NCI-H510A (cell line): Measurements from ENCODE around the gene NUP93.

Experiments
- DNase-seq: peaks from one replicate; lab custom pipeline; 2025; lab: John Stamatoyannopoulos, UW

The NUP93 gene

DNA sequence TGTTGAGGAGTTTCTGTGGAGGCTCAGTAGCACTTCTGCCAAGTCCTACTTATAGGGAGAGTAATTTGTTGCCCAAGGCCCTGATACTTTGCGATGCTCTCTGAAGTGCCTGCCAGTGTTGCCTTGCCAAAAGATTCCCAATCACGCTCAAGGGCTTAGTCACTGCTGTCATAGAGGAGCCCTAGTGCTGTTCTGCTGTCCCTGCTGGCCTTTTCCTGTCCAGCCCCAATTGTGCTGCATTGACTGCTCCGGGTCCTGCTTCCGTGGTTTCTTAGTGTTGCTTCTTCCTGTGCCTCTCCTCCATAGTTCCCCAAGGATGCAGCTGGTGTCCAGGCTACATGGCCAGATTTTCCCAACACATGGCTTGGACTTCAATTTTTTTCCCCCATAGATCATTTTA lies 13.9 kb downstream of the NUP93 start:
- DNase-seq, result no peak

DNA sequence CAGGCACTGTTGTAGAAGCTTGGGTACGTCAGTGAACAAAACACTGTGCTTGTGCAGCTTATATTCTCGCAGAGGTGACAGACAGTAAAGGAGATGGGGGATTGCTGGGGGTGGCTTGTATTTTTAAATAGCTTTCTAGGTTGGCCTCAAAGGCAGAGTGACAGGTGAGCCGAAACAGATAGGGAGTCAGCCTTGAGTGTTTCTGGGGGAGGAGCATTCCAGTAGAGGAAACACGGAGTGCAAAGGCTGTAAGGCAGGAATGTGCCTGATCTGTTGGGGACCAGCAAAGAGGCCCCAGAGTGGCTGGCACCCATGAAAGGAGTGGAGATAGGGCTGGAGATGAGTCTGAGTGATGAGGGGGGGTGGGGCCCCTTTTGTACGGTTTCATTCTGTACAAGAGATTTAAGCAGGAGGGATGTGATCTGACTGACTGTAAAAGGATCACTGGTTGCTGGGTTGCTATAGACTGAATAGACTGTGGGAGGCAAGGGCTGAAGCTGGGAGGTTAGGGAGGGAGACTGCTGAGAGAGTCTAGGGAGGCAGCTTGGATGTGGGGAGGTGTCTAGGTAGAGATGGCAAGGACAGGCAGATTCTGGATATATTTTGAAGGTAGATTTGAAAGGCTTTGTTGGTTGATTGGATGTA lies 15.2 kb downstream of the NUP93 start:
- DNase-seq, result no peak

DNA sequence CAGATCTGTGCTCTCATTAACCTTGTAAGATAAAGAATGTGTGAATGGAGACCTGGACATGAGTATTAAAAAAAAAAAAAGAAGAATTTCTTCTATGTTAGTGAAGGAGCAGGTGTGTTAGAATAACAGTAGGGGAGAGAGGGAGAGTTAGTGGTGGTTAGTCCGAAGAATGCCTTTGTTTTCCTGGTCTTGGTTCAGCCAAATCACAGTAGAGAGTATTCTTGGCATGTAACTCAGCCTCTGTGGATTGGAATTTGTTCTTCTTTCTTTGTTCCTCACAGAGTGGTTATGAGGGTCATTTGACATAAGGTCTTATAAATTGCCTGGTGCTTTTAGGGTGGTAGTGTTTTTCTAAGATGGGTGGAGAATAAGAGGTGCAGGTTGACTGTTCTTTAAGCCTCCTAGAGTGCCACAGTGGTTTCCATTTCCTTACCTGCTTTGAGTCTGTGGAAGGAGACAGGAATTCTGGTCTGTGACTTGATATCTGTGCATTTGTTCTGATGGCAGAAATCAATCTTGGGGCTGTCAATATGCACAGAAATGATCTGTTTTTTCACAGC lies 17.6 kb downstream of the NUP93 start:
- no peak for DNase-seq

DNA sequence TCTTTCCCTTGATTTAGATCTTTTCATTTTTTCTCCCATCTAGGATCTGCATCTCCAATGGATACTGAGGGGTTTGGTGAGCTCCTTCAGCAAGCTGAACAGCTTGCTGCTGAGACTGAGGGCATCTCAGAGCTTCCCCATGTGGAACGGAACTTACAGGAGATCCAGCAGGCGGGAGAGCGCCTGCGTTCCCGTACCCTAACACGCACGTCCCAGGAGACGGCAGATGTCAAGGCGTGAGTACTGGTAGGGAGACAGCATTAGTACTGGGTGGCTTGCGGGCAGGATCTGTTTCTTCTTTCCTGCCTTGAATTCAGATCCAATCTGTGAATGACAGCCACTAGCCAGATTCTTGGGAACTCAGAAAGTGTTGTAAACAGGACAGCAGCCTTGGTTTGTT lies 18.3 kb downstream of the NUP93 start:
- no peak for DNase-seq

DNA sequence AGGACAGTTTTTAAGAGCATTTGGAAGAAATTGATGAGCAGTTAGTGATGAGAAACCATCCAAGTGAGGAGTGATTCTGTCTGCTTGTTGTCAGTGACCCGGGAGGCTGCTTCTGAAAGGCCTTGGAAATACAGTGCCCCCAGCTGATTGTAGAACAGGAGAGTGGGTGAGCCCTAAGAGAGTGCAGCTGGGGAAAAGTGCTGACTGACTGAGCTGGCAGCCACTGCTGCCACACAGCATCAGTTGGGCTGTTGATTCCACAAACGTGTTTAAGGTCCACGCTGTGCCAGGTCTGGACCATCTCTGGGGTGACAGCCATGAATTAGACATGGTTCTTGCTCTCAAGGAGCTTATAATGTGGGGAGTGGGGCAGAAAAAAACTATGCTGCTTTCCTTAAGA lies 18.9 kb downstream of the NUP93 start:
- DNase-seq, result no peak

DNA sequence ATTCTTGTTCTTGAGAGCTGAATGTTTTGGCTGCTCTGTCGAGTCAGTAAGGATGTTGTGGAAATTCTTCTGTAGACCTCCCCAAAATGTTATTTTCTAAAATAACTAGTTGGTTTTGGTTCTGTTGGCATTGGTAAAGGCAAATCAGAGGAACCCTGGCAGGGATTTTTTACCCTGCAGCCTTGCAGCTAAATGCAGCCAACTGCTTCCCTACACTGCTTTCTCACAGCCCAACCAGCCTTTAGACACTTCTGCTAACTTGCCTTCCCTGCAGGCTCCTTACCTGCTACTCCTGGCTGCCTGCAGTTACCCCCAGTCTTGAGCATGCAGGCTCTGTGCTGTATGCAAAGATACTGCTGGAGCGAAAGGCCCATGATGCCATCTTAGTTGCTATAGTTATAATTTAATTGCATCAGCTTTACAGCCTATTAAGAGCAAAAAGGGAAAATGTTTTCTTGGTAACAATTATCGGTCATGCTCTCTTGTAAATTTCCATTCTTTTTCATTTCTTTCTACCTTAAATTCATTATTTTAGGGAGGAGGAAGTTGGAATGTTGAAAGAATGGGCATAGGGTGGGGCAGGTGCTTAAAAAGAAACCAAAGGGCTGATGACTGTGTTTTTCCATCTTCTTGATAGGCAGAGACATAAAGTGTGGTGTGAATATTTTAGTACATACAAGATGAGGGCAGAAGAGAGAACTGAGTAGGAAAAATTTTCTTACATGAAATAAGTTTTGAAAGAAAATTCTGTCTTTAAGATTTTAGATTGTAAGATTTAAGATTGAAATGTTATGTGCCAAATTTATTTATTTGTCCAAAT lies 20.0 kb downstream of the NUP93 start:
- no peak for DNase-seq

DNA sequence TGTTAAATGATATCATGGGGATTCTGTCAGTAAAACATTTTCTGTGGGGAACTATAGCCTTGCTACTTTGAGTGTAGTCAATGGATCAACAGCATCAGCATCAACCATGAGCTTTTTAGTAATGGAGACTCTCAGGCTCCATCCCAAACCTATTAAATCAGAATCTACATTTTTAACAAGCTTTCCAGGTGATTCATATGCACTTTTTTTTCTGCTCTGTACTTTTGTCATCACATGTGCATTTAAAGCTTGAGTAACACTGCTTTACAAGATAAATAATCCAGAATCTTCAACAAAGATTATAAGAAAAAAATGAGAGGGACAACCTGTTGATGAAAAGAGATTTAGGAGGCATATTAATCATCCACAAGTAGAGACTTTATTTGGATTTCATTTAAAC lies 23.5 kb downstream of the NUP93 start:
- no peak for DNase-seq

DNA sequence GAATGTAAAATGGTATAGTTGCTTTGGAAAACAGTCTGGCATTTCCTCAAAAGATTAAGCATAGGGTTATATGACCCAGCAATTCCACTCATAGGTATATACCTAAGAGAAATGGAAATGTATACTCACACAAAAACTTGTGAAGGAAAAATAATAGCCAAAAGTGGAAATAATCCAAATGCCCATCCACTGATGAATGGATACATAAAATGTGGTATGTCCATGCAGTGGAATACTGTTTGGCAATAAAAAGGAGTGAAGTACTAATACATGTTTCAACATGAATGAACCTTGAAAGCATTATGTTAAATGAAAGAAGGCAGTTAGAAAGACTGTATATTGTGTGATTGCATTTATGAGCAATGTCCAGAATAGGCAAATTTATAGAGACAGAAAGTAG lies 25.1 kb downstream of the NUP93 start:
- DNase-seq, result no peak

DNA sequence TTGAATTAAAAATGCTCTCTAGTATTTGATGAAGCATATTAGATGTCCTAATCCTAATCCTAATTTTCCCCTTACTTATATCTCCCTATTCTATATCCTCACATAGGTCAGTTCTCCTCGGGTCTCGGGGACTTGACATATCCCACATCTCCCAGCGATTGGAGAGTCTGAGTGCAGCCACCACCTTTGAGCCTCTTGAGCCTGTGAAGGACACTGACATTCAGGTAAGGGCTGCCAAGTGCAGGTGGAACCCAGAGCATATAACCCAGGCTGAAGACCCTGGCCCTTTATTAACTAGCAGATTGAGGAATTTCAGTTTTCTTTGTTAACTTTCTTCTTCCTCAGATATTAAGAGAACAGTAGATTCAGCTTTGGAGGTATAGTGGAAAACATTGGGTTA lies 28.5 kb downstream of the NUP93 start:
- DNase-seq, result no peak

DNA sequence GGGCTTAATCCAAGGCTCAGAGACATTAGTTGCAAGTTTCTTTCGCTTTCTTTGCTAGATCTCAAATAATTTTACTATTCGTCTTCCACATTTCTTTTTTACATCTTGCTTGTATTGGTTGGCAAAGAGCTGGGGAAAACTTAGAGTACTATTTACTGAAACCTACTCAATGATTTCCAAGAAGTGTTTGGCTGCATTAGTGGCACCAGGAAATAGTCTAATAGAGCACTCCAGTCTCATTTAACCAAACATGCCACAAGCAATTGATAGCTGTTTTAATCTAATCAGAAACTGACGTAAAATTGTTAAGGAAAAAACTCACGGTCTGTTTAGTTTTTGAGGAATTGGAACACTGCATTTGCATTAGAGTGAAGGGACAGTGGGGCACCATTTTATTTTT lies 29.0 kb downstream of the NUP93 start:
- no peak for DNase-seq

DNA sequence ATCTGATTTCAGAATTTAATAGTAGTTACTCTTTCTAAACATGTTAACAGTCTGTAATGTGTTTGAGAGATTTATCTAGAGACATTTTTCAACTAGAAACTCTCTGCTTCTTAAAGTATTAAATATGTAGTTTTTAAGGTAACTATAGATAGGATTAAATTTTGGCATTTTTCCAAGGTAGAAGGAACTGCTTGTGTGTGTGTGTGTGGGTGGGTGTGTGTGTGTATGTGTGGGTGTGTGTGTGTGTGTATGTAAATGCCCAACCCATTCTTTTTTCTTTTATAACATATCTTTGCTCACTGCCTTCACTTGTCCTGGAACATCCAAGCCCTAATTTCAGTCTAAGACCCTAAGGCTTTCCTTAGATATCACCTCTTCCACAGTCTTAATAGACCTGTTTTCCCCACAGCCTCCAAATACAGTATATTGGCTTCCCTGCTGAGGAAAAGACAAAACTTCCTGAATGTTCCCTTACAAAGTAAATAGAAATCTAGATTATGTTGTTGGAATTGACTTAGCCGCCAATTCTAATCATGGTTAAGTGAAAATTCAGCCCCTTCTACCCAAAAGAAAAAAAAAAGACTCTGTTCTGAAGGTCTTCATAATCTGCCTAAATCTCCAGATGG lies 33.5 kb downstream of the NUP93 start:
- no peak for DNase-seq

DNA sequence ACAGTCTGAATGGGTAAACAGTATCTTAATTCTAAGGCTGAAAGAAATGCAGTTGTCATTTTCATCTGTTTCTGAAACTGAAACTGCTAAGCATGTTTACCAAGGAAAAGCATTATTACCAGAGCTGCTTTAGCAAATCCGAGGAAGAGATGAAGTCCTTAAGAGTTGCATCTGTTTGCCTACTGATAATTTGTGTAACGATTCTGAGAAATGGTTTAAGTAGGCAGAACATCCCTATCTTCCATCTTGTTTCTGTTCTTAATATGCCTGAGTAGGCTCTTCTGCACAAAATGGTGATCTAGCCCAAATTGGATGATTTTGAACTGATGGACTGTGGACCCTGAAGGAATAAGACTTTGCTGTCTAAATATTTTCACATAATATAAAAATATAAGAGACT lies 34.9 kb downstream of the NUP93 start:
- no peak for DNase-seq

DNA sequence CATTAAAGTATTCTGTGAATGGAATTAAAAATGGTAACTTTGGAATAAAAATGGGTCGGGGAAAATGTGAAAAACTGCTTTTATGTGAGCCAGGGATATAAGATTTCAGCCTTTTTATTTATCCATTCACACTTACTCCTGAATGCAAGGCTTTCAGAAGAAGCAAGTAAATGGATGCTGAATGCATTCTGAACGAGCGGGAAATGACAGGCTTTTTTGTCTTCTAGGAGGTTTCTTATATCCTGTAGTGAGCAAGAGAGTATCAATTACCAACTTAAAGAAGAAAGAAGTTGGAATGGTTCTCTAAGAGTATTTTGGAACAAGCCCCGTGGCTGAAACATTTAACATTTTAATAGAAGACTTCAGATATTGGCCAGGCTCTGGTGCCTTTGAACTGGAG lies 36.0 kb downstream of the NUP93 start:
- DNase-seq, result no peak

DNA sequence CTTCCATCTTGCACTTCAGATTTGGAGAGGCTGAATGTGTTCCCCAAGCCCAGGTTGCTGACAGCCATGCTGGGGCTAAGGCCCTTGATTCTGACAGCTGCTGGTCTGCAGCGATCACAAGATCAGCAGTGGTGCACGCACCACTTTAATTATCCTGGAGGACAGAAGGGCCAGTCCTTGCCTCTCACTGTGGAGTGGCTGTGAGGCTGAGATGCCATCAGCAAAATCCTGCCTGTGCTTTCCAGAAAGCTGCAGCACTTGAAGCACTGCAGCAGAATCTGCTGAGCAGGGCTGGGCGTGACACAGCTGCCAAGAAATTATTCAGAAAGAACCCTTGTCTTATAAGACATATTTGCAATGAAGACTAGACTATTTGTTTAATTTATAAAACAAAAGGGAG lies 37.1 kb downstream of the NUP93 start:
- no peak for DNase-seq

DNA sequence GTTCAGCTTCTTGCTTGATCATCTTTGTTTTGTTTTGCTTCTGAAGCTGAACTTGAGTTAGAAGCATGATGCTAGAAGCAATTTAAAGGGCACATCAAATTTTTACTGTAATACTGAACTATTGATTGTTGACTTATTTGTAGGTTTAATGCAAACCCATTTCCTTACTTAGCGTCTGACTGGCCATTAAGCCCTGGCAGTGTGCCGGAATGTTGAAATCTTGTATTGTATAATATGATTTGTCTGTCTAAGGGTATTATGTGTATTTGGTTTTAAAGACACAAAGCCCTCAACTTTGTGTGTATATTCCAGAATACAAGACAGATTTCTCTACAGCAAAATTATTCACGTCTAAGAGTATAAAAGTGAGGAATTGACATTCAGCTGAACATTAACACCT lies 39.7 kb downstream of the NUP93 start:
- no peak for DNase-seq

DNA sequence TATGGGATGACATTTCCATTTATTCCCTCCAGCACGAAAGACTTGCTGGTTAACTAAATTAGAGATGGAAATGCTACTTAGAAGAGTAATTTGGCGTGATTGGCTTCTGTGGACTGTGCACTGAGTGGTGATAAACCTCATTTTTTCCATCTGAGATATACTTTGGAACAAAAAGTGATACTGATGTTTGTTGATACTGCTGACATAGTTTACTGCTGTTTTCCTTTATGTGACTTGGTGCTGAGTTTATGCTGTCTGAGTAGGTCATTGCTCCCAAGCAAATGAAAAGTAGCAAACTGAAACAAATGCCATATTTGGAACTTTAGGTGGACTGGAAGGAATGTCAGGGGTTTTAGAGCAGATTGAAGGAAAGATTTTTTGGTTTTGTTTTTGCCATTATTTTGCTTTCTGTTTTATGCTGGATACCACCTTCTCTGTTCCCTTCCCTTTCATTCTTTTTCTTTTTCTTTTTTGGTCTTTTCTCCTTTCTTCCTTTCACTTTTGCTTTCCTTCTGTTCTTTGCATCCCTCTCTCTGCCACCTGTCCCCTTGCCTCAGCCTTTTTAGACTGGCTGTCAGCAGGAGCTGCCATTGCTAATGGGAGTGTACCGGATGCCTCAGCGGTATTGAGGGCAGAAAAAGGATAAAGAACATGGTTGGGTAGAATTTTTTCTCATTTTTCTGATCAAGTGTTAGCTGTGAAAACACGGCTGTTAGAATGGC lies 41.8 kb downstream of the NUP93 start:
- no peak for DNase-seq

DNA sequence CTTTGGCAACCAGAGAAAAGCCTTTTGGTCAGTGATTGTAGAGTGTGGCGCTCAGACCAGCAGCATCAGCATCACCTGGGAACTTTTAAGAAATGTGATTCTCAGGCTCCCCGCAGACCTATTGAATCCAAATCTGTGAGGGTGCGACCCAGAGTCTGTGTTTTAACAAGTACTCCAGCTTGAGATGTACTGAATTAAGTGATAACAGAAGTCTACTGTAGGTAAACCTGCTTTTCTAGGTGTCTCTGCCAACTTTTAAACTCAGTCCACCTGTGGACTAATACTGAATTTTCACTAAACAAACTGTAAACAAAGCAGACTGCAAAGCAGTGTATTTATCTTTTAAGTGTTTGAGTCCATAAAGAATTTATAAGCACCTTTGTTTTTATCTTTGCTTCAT lies 43.6 kb downstream of the NUP93 start:
- no peak for DNase-seq

DNA sequence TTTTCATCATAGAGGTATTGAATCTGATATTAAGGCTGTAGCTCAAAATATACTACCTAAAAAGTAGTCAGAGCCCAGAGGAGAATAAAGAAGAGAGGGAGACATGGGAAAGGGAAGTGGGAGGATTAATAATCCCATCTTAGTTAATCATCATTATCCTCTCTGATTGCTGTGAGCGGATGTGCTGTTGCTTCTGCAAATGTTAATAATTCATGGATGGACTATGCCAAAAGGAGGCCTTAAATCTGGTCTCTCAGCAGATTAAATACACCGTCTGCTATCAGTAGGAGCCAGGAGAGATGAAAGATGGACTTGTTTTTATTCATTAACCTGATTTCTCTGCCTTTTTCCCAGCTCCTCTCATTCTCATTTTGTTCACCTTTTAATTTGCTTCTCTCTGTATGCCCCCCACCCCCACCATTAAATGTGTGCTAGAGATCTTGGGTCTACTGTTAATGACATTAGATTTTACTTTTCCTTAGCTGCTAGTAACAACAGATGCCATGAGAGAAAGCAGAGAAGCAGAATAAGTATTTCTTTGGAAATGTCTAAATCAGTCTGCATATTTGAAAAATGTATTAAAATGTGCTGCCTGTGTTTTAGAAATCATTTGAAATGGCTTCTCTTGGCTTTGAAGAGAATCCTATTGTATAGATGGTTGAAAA lies 44.2 kb downstream of the NUP93 start:
- no peak for DNase-seq

DNA sequence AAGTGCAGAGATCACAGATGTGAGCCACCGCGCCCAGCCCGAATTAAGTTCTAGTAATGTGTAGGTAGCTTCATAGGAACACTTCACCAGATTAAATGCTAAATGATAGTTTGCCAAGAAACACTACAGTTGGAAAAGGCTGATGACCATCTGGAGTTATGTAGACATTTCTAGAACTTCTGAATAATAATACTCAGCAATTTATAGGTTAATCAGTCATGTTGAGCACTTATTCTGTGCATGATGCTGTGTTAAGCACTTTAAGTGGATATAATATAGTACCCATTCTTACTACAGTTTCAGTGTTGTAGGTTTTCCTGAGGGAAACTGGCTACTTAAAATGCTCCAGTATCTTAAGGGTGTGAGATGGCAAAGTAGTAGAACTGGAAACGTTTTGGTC lies 45.2 kb downstream of the NUP93 start:
- DNase-seq, result no peak

DNA sequence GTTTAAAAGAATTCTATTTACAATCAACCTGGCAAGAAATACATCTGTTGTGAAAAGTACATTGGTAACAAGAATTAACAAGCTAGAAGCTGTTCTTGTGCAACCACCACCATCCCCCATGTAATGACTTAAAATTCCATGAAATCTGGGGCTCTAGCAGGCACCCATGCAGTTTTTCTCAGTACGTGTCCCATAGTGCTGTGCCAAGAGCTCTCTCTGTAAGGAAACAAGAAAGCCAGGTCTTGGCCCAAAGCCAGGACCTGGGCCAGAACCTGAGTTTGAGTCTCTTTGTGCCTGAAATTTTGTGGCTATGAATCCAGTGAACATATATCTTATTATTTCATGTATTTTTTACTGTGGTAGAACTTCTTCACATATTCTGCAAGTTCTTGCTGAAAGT lies 46.6 kb downstream of the NUP93 start:
- no peak for DNase-seq

DNA sequence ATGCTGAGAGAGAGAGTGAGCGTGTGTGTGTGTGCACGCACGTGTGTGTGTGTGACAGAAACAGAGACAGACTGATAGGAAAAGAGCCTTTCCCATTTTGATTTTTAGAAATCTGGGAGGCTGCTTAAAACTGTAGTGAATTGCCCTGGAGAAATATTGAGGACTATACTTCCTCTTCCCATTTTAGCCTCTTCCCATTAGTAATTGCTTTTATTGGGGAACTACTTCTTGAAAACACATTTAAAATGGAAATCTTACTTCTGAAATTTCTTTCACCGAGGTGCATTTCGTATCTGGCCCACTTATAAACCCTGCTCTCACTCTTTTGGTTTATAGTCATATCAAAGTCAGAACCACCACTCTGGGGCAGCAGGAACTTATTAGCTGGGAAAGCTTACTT lies 47.1 kb downstream of the NUP93 start:
- DNase-seq, result no peak

DNA sequence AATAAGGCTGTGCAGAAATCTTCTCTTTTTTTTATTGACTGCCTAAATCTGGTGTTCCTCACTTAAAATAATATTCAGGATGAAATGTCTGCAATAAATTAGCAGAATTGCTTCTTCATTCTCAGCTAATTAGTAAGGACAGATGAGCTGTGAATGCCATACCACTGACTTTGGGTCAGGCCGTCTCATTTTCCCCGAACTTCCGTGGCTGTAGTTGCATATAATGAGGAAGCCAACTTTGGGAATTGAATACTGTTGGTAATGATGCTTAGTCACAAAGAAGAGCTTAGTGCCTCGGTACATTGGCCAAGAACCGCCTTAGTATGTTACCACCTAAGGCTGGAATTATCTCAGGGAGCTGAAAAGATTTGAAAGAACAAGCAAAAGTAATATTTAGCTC lies 47.6 kb downstream of the NUP93 start:
- DNase-seq, result no peak
